ENCODE measurements around the gene KCNK1. TPM values are rescaled to one million over a fixed set of nuclear protein-coding genes. Genes with fewer than 3 reads are reported as not detected.

Gene KCNK1
- total RNA-seq, 1 experiment from 2014 or later, result 60.6 TPM

DNA sequence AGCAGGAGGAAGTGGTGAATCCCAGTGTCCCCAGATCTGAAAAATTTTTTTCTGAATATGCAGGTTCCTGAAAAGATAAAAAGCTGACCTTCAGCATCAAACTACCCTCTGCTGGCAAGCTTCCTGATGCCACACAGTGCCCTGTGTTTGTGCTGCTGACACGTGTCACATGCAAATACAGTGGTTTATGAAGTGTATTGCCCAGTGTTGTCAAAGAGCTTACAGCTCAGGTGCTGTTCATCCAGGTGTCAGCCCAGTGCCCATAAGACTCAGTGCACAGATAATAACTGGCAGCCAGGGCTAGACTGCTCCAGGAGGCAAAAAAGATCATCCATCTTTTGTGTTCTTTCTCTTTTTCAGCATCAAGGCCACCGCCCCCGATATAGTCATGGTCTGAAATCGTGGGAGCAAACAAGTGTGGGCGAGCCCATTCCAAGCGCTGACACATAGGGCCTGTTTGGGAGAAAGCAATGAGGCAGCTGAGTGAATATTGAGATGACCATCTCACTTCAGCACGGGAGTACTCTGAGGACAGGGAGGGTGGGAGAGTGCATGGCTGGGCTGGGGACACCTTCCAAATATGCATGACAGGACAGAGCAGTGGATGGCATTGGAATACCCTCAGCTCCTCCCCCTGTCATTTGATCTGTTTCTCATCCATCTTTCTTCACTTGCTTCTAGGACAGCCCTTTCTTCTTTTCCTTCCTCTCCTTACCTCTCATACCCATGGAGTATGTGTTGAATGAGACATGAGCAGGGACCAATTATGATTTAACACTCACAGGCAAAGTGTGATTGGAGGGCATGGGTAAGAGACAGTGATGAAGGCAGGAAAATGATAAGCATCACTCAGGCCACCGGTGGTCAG is 6.4 kb upstream of the KCNK1 start:
- no peaks in the 10 kb centered on the region for H4K20me1 ChIP-seq (ENCODE audit: insufficient read depth)
- no TSS peak for BruUV-seq (replicated peaks)
- 0 out of 2 replicates have a peak, but pooled peaks cover 5% of the 10 kb centered on the region for H3F3A ChIP-seq (ENCODE audit: insufficient read depth, low read depth)
- H3K9me3 ChIP-seq (ENCODE audit: insufficient read depth, low read depth), result no peaks in the 10 kb centered on the region
- POLR2A ChIA-PET (ENCODE audit: unreplicated experiment), result no interaction called here
- TF ChIP-seq EZH2 (IDR thresholded peaks at IDR 0.05; ENCODE audit: low read depth), result no peak
- TF ChIP-seq, protein P1, sequence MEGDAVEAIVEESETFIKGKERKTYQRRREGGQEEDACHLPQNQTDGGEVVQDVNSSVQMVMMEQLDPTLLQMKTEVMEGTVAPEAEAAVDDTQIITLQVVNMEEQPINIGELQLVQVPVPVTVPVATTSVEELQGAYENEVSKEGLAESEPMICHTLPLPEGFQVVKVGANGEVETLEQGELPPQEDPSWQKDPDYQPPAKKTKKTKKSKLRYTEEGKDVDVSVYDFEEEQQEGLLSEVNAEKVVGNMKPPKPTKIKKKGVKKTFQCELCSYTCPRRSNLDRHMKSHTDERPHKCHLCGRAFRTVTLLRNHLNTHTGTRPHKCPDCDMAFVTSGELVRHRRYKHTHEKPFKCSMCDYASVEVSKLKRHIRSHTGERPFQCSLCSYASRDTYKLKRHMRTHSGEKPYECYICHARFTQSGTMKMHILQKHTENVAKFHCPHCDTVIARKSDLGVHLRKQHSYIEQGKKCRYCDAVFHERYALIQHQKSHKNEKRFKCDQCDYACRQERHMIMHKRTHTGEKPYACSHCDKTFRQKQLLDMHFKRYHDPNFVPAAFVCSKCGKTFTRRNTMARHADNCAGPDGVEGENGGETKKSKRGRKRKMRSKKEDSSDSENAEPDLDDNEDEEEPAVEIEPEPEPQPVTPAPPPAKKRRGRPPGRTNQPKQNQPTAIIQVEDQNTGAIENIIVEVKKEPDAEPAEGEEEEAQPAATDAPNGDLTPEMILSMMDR (conservative IDR thresholded peaks at IDR 0.05), result no peak
- H3K9me2 ChIP-seq (ENCODE audit: insufficient read depth), result no peaks in the 10 kb centered on the region
- no peak overlapping the region for H2AFZ ChIP-seq
- H3K27me3 ChIP-seq (ENCODE audit: insufficient read depth, low read depth), result no peaks in the 10 kb centered on the region
- no peaks in the 10 kb centered on the region for H3K4me1 ChIP-seq (replicated peaks; ENCODE audit: insufficient read depth)
- no peaks in the 10 kb centered on the region for H3K79me2 ChIP-seq (ENCODE audit: low read depth)
- H3K4me2 ChIP-seq, result no peak overlapping the region
- CTCF ChIA-PET, result interaction anchor here (0.5 kb wide), 1 partner anchor 43 kb away, joined by 6 read pairs; no protein-coding TSS in a partner anchor
- no peaks in the 10 kb centered on the region for H3K36me3 ChIP-seq (ENCODE audit: low read depth)
- H3K27ac ChIP-seq, result no peak overlapping the region
- H3K4me3 ChIP-seq, result no peak overlapping the region
- peak in 1 of 2 experiments; percentile 12 for DNase-seq
- intact Hi-C loops (cut with micrococcal nuclease; ENCODE audit: unreplicated experiment), result no loop called here

DNA sequence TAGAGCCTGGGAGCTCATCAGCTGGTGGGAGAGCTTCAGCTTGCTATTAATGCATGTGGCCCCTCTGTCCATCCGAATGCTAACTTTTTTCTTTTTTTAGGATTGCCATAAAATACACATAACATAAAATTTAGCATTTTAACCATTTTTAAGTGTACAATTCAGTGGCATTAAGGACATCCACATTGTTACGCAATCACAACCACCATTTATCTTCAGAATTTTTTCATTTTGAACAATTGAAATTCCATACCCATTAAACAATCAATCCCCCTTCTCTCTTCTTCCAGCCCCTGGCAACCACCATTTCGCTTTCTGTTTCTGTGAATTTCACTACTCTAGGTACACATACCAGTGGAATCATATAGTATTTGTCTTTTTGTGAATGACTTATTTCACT is 4.9 kb upstream of the KCNK1 start:
- DNase-seq, result no peak
- POLR2A ChIA-PET (ENCODE audit: unreplicated experiment), result no interaction called here
- Histone ChIP-seq H3K36me3 (ENCODE audit: low read depth) (no peaks in the 10 kb centered on the region), H3K4me3 (no peak overlapping the region), H3K9me3 (ENCODE audit: insufficient read depth, low read depth) (no peaks in the 10 kb centered on the region), H3K9me2 (ENCODE audit: insufficient read depth) (no peaks in the 10 kb centered on the region), H2AFZ (no peak overlapping the region), H3K27ac (no peak overlapping the region), H4K20me1 (ENCODE audit: insufficient read depth) (no peaks in the 10 kb centered on the region), H3K79me2 (ENCODE audit: low read depth) (no peaks in the 10 kb centered on the region), H3K4me1 (replicated peaks; ENCODE audit: insufficient read depth) (peaks cover 7% of the 10 kb centered on the region), H3K4me2 (no peak overlapping the region), H3K27me3 (ENCODE audit: insufficient read depth, low read depth) (no peaks in the 10 kb centered on the region), H3F3A (ENCODE audit: insufficient read depth, low read depth) (peaks cover 13% of the 10 kb centered on the region; the same call in 1 of the 2 replicates)
- intact Hi-C loops (cut with micrococcal nuclease; ENCODE audit: unreplicated experiment), result no loop called here
- no TSS peak for BruUV-seq (replicated peaks)
- TF ChIP-seq, protein P1 (conservative IDR thresholded peaks at IDR 0.05), result no peak
- no peak for TF ChIP-seq EZH2 (IDR thresholded peaks at IDR 0.05; ENCODE audit: low read depth)
- CTCF ChIA-PET, result no interaction called here

DNA sequence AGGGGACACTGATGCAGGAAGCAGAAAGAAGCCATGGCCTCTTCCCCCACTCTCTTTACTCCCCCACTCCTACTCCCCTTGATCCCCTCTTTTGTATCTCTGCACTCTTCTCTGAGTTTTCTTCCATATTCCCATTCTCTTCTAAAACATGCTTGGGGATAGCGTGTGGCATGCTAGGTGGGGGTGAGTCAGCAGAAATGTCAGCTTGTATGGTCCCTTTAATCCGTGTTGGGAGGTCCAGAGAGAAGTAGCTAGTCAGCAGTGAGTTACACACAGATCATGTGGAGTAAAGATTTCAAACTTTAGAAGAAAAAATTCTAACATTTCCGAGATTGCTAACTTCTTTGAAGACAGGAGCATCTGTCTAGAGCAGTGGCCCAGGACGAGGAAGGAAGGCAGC is 4.0 kb upstream of the KCNK1 start:
- Histone ChIP-seq H3K9me3 (ENCODE audit: insufficient read depth, low read depth) (no peaks in the 10 kb centered on the region), H3K27ac (no peak overlapping the region), H4K20me1 (ENCODE audit: insufficient read depth) (no peaks in the 10 kb centered on the region), H3K27me3 (ENCODE audit: insufficient read depth, low read depth) (no peaks in the 10 kb centered on the region), H3K4me1 (replicated peaks; ENCODE audit: insufficient read depth) (peaks cover 7% of the 10 kb centered on the region), H3K9me2 (ENCODE audit: insufficient read depth) (no peaks in the 10 kb centered on the region), H3K4me3 (no peak overlapping the region), H3F3A (ENCODE audit: insufficient read depth, low read depth) (peaks cover 16% of the 10 kb centered on the region; the same call in 1 of the 2 replicates), H3K79me2 (ENCODE audit: low read depth) (peaks cover 7% of the 10 kb centered on the region), H2AFZ (no peak overlapping the region), H3K4me2 (no peak overlapping the region), H3K36me3 (ENCODE audit: low read depth) (no peaks in the 10 kb centered on the region)
- intact Hi-C loops (cut with micrococcal nuclease; ENCODE audit: unreplicated experiment), result loop anchor here (10.0 kb wide), 1 partner anchor 455 kb away; no protein-coding TSS in a partner anchor
- TF ChIP-seq EZH2 (IDR thresholded peaks at IDR 0.05; ENCODE audit: low read depth), result no peak
- no TSS peak for BruUV-seq (replicated peaks)
- ChIA-PET CTCF (no interaction called here), POLR2A (ENCODE audit: unreplicated experiment) (no interaction called here)
- no peak for DNase-seq
